T-helper 1 cell treated with Interleukin-12 subunit alpha and Interleukin-12 subunit beta and Interleukin-4 antibody, amounts not matched to agents 30 ng/mL and 1 ng/mL, for 36 hours (primary cell): ENCODE measurements around the gene ABCC1. TPM values are rescaled to one million over a fixed set of nuclear protein-coding genes. Genes with fewer than 3 reads are reported as not detected.

ENCODE experiments used
- intact Hi-C: fragments of 100-400 bp; cut with micrococcal nuclease; formaldehyde crosslinking; loops from one replicate; pipeline ENCODE4 v1.15.1; 2024
- total RNA-seq: library from RNA; stranded (reverse); gene quantifications from 2 replicates; pipeline ENCODE4 v1.2.3, GENCODE V29; 2022

The ABCC1 gene
- total RNA-seq, 1 donor from 2014 or later, result 107 TPM

- intact Hi-C loops, result no loop called here
Measured at GRCh38 chr16:16018705-16019104, 69.3 kb downstream of the ABCC1 start.

GRCh38 chr16:16019488-16019887, 70.1 kb downstream of the ABCC1 start:
- intact Hi-C loops, result no loop called here

- intact Hi-C loops, result loop anchor here (10.0 kb wide), 1 partner anchor 255 kb away; no protein-coding TSS in a partner anchor
Measured at GRCh38 chr16:16020291-16020690, 70.9 kb downstream of the ABCC1 start.

GRCh38 chr16:16021020-16021419, 71.6 kb downstream of the ABCC1 start:
- intact Hi-C loops, result loop anchor here (10.0 kb wide), 1 partner anchor 256 kb away; no protein-coding TSS in a partner anchor

GRCh38 chr16:16021646-16021987, 72.2 kb downstream of the ABCC1 start:
- intact Hi-C loops, result loop anchor here (10.0 kb wide), 1 partner anchor 257 kb away; no protein-coding TSS in a partner anchor

GRCh38 chr16:16021988-16022682, 72.7 kb downstream of the ABCC1 start:
- intact Hi-C loops, result loop anchor here (10.0 kb wide), 1 partner anchor 257 kb away; no protein-coding TSS in a partner anchor

- intact Hi-C loops, result loop anchor here (10.0 kb wide), 1 partner anchor 258 kb away; no protein-coding TSS in a partner anchor
Measured at GRCh38 chr16:16022683-16023064, 73.3 kb downstream of the ABCC1 start.

GRCh38 chr16:16025214-16025968, 76.0 kb downstream of the ABCC1 start:
- intact Hi-C loops, result loop anchor here (1.0 to 10.0 kb wide), 5 partner anchors 8 to 261 kb away; partner anchors contain the start of gene CEP20

- intact Hi-C loops, result loop anchor here (10.0 kb wide), 1 partner anchor 263 kb away; no protein-coding TSS in a partner anchor
Measured at GRCh38 chr16:16027728-16028310, 78.4 kb downstream of the ABCC1 start.

- intact Hi-C loops, result loop anchor here (10.0 kb wide), 1 partner anchor 264 kb away; no protein-coding TSS in a partner anchor
Measured at GRCh38 chr16:16028311-16028999, 79.0 kb downstream of the ABCC1 start.

GRCh38 chr16:16029431-16030011, 80.1 kb downstream of the ABCC1 start:
- intact Hi-C loops, result loop anchor here (10.0 kb wide), 1 partner anchor 265 kb away; no protein-coding TSS in a partner anchor

GRCh38 chr16:16030449-16030848, 81.0 kb downstream of the ABCC1 start:
- intact Hi-C loops, result no loop called here

- intact Hi-C loops, result no loop called here
Measured at GRCh38 chr16:16031401-16031800, 82.0 kb downstream of the ABCC1 start.

GRCh38 chr16:16032271-16032979, 83.0 kb downstream of the ABCC1 start:
- intact Hi-C loops, result loop anchor here (2.0 kb wide), 1 partner anchor 144 kb away; the partner anchor contains the start of gene CEP20

- intact Hi-C loops, result loop anchor here (1.0 to 2.0 kb wide), 2 partner anchors 8 to 144 kb away; partner anchors contain the start of gene CEP20
Measured at GRCh38 chr16:16033208-16033717, 83.8 kb downstream of the ABCC1 start.

GRCh38 chr16:16036359-16036792, 87.0 kb downstream of the ABCC1 start:
- intact Hi-C loops, result no loop called here

GRCh38 chr16:16037521-16037920, 88.1 kb downstream of the ABCC1 start:
- intact Hi-C loops, result no loop called here

GRCh38 chr16:16037970-16038369, 88.6 kb downstream of the ABCC1 start:
- intact Hi-C loops, result no loop called here

- intact Hi-C loops, result no loop called here
Measured at GRCh38 chr16:16038950-16039349, 89.5 kb downstream of the ABCC1 start.
